HepG2 (cell line): ENCODE data around the gene ZNRF4. TPM values are rescaled to one million over a fixed set of nuclear protein-coding genes. Genes with fewer than 3 reads are reported as not detected.

Source experiments
- ADNP ChIP-seq: sonication (generic); formaldehyde crosslinking; IDR thresholded peaks from 2 replicates; pipeline ENCODE4 v1.4.0; 2020; ENCODE audit warnings: missing genetic modification reagents
- HNRNPH1 ChIP-seq: fragments of 200-400 bp; formaldehyde crosslinking; optimal IDR thresholded peaks from 2 replicates; pipeline ENCODE3; 2017; ENCODE audit warnings: mild to moderate bottlenecking, low read depth, low read length
- MATR3 ChIP-seq: sonication (generic); formaldehyde crosslinking; IDR thresholded peaks from 2 replicates; pipeline ENCODE4 v1.4.0; 2020; ENCODE audit warnings: missing genetic modification reagents
- NKX3-1 ChIP-seq: sonication (generic); formaldehyde crosslinking; IDR thresholded peaks from 2 replicates; pipeline ENCODE4 v1.5.0; 2020; ENCODE audit warnings: missing genetic modification reagents
- NR2F6 ChIP-seq, 2 experiments: IDR thresholded peaks; 2 replicates each; pipeline ENCODE4 v1.6.1; 2016; ENCODE audit warnings: antibody characterized with exemption in 1 of 2, mild to moderate bottlenecking in 1 of 2
- RARA ChIP-seq: IDR thresholded peaks from 2 replicates; pipeline ENCODE4 v1.6.1; 2016; ENCODE audit warnings: missing genetic modification reagents, missing compliant biosample characterization
- RXRA ChIP-seq: sonication (generic); formaldehyde crosslinking; IDR thresholded peaks from 2 replicates; pipeline ENCODE4 v1.5.1; 2020; ENCODE audit warnings: missing genetic modification reagents
- ZBTB1 ChIP-seq: sonication (generic); formaldehyde crosslinking; IDR thresholded peaks from 2 replicates; pipeline ENCODE4 v1.4.0; 2020; ENCODE audit warnings: missing genetic modification reagents, borderline replicate concordance
- ZNF136 ChIP-seq: sonication (generic); formaldehyde crosslinking; IDR thresholded peaks from 2 replicates; pipeline ENCODE4 v1.8.1; 2022; ENCODE audit warnings: low read depth, mild to moderate bottlenecking, moderate library complexity, missing genetic modification reagents
- ZNF3 ChIP-seq: IDR thresholded peaks from 2 replicates; pipeline ENCODE4 v1.7.0; 2017; ENCODE audit warnings: inconsistent platforms
- ZNF501 ChIP-seq: sonication (generic); formaldehyde crosslinking; IDR thresholded peaks from 2 replicates; pipeline ENCODE4 v1.5.1; 2020; ENCODE audit warnings: mild to moderate bottlenecking, moderate library complexity, missing genetic modification reagents
- ZNF562 ChIP-seq: sonication (generic); formaldehyde crosslinking; IDR thresholded peaks from 2 replicates; pipeline ENCODE4 v1.8.0; 2022; ENCODE audit warnings: missing genetic modification reagents, borderline replicate concordance
- ZSCAN22 ChIP-seq: sonication (generic); formaldehyde crosslinking; IDR thresholded peaks from 2 replicates; pipeline ENCODE4 v1.4.0; 2020; ENCODE audit warnings: mild to moderate bottlenecking, missing genetic modification reagents
- polyA plus RNA-seq, 8 experiments: library from polyadenylated mRNA; depleted of rRNA in 3 of 8; stranded (reverse) in 7 of 8; unstranded in 1 of 8; fragments of >200 nt; fragmentation: Illumina TruSeq in 4 of 8; extraction: Trizol in 4 of 8; gene quantifications; 2 replicates each; pipeline versions ENCODE4 v1.2.1 to v1.2.3, GENCODE V29; 2011 to 2016; ENCODE audit warnings: low read depth in 4 of 8, missing spikeins in 1 of 8, mixed read lengths in 1 of 8; ENCODE audit not compliant: insufficient read depth in 1 of 8
- total RNA-seq, 5 experiments: library from RNA; depleted of rRNA; stranded (reverse); fragments of >200 nt; fragmentation: Illumina TruSeq; extraction: Trizol; gene quantifications; 2 replicates each; pipeline ENCODE4 v1.2.3, GENCODE V29; 2016; ENCODE audit warnings: low read depth in 1 of 5
- TF ChIP-seq, protein P1 (sequence below): sonication (generic); formaldehyde crosslinking; IDR thresholded peaks from 2 replicates; pipeline ENCODE4 v1.8.1; 2023; ENCODE audit warnings: mild to moderate bottlenecking, missing genetic modification reagents
- TF ChIP-seq, protein P2 (sequence below): IDR thresholded peaks from 2 replicates; pipeline ENCODE4 v1.4.0; 2020; ENCODE audit warnings: mild to moderate bottlenecking, missing genetic modification reagents
- TF ChIP-seq, protein P3 (sequence below): IDR thresholded peaks from 2 replicates; pipeline ENCODE4 v1.6.1; 2016; ENCODE audit warnings: missing biosample characterization, missing genetic modification reagents, low read depth
- TF ChIP-seq, protein P4 (sequence below): sonication (generic); formaldehyde crosslinking; IDR thresholded peaks from 2 replicates; pipeline ENCODE4 v1.4.0; 2020; ENCODE audit warnings: missing genetic modification reagents
- TF ChIP-seq, protein P5 (sequence below): sonication (generic); formaldehyde crosslinking; IDR thresholded peaks from 2 replicates; pipeline ENCODE4 v1.5.1; 2020; ENCODE audit warnings: missing genetic modification reagents, mild to moderate bottlenecking, borderline replicate concordance

Gene ZNRF4
- total and polyA plus RNA-seq, 2 of the 13 experiments (the other 11 are each of a cell fraction or from before 2014, with no cell fraction given): not detected

DNA sequence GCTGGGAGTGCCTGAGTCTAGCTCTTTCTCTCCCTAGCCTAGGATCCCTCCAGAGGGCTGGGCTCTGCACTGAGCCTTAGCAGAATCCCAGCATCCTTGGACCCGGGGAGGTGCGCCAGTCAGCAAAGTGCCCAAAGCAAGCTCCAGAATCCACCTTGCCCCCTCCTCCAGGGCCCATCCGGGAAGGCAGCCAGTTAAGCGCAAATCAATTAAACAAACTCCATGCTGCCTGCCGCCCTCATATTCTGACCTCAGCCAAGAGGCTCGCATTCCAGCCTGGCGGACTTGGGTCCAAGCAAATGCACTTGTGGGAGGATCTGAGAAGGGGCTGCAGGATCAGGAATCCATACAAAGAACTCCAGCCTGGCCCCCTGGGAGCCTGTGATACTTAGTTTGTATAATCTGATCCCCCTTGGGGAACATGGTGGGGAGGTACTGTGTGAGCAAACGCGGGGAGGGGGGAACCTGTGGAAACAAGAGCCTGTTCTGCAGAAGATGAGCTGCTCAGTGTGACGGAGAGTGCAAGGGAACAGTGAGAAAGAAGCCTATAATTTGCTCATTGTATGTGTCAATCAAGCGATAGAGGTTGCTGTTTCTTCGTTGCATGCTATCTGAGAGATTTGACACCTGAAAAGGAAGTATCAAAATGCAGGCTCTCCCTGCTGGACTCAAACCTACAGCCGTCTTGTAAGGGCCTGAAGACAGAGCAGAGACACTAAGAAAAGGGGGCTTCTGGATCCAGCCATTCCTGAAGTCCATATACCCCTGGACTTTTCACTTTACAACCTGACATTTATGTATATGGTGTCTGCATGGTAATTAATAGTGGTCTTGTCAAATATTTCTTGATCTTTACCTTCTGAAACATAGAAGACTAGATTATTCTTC is 29.4 kb downstream of the ZNRF4 start (continued):
- TF ChIP-seq, protein P1, sequence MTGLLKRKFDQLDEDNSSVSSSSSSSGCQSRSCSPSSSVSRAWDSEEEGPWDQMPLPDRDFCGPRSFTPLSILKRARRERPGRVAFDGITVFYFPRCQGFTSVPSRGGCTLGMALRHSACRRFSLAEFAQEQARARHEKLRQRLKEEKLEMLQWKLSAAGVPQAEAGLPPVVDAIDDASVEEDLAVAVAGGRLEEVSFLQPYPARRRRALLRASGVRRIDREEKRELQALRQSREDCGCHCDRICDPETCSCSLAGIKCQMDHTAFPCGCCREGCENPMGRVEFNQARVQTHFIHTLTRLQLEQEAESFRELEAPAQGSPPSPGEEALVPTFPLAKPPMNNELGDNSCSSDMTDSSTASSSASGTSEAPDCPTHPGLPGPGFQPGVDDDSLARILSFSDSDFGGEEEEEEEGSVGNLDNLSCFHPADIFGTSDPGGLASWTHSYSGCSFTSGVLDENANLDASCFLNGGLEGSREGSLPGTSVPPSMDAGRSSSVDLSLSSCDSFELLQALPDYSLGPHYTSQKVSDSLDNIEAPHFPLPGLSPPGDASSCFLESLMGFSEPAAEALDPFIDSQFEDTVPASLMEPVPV (CRISPR knock-in tag): no peak
- TF ChIP-seq ZNF562 (no peak), RARA (peak; percentile 75), NR2F6 (IDR thresholded peaks at IDR 0.05) (peak; percentile 69), NR2F6 (CRISPR knock-in tag; IDR thresholded peaks at IDR 0.05) (peak; percentile 70; the same call in 1 of the 2 replicates), RXRA (CRISPR knock-in tag) (peak; percentile 78), MATR3 (CRISPR knock-in tag) (no peak), ZNF136 (no peak), ADNP (CRISPR knock-in tag) (no peak), ZBTB1 (CRISPR knock-in tag) (no peak), NKX3-1 (no peak), HNRNPH1 (no peak), ZSCAN22 (CRISPR knock-in tag) (no peak), ZNF501 (no peak), ZNF3 (CRISPR knock-in tag) (no peak)
- TF ChIP-seq, protein P2, sequence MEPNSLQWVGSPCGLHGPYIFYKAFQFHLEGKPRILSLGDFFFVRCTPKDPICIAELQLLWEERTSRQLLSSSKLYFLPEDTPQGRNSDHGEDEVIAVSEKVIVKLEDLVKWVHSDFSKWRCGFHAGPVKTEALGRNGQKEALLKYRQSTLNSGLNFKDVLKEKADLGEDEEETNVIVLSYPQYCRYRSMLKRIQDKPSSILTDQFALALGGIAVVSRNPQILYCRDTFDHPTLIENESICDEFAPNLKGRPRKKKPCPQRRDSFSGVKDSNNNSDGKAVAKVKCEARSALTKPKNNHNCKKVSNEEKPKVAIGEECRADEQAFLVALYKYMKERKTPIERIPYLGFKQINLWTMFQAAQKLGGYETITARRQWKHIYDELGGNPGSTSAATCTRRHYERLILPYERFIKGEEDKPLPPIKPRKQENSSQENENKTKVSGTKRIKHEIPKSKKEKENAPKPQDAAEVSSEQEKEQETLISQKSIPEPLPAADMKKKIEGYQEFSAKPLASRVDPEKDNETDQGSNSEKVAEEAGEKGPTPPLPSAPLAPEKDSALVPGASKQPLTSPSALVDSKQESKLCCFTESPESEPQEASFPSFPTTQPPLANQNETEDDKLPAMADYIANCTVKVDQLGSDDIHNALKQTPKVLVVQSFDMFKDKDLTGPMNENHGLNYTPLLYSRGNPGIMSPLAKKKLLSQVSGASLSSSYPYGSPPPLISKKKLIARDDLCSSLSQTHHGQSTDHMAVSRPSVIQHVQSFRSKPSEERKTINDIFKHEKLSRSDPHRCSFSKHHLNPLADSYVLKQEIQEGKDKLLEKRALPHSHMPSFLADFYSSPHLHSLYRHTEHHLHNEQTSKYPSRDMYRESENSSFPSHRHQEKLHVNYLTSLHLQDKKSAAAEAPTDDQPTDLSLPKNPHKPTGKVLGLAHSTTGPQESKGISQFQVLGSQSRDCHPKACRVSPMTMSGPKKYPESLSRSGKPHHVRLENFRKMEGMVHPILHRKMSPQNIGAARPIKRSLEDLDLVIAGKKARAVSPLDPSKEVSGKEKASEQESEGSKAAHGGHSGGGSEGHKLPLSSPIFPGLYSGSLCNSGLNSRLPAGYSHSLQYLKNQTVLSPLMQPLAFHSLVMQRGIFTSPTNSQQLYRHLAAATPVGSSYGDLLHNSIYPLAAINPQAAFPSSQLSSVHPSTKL (CRISPR knock-in tag): peak; percentile 84
- TF ChIP-seq, protein P3, sequence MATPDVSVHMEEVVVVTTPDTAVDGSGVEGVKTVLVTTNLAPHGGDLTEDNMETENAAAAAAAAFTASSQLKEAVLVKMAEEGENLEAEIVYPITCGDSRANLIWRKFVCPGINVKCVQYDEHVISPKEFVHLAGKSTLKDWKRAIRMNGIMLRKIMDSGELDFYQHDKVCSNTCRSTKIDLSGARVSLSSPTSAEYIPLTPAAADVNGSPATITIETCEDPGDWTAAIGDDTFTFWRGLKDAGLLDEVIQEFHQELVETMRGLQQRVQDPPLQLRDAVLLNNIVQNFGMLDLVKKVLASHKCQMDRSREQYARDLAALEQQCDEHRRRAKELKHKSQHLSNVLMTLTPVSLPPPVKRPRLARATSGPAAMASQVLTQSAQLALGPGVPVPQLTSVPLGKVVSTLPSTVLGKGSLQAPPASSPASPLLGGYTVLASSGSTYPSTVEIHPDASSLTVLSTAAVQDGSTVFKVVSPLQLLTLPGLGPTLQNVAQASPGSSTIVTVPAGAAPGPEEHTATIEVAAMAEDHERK (CRISPR knock-in tag): no peak
- TF ChIP-seq, protein P4, sequence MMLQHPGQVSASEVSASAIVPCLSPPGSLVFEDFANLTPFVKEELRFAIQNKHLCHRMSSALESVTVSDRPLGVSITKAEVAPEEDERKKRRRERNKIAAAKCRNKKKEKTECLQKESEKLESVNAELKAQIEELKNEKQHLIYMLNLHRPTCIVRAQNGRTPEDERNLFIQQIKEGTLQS: no peak
- TF ChIP-seq, protein P5, sequence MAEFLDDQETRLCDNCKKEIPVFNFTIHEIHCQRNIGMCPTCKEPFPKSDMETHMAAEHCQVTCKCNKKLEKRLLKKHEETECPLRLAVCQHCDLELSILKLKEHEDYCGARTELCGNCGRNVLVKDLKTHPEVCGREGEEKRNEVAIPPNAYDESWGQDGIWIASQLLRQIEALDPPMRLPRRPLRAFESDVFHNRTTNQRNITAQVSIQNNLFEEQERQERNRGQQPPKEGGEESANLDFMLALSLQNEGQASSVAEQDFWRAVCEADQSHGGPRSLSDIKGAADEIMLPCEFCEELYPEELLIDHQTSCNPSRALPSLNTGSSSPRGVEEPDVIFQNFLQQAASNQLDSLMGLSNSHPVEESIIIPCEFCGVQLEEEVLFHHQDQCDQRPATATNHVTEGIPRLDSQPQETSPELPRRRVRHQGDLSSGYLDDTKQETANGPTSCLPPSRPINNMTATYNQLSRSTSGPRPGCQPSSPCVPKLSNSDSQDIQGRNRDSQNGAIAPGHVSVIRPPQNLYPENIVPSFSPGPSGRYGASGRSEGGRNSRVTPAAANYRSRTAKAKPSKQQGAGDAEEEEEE (CRISPR knock-in tag): no peak
